Left ventricle myocardium inferior (tissue), 1 donor: ENCODE results near the gene ATP5PB. TPM values are rescaled to one million over a fixed set of nuclear protein-coding genes. Genes with fewer than 3 reads are reported as not detected.
A peak's percentile ranks its signal among the peaks of the same experiment; 100 is the strongest.

ENCODE experiments used
- DNase-seq: peaks from one replicate; pipeline ENCODE4 v3.0.0-alpha.2; 2020
- H3K27ac ChIP-seq: fragments of 200-600 bp; replicated peaks from 2 replicates; pipeline ENCODE4 v1.8.0; 2021
- H3K27me3 ChIP-seq: fragments of 200-600 bp; 2 replicates; pipeline ENCODE4 v1.8.0; 2021; ENCODE audit warnings: low read depth
- H3K36me3 ChIP-seq: fragments of 200-600 bp; 2 replicates; pipeline ENCODE4 v1.8.0; 2021
- H3K4me1 ChIP-seq: fragments of 200-600 bp; 2 replicates; pipeline ENCODE4 v1.8.0; 2021
- H3K4me3 ChIP-seq: fragments of 200-600 bp; 2 replicates; pipeline ENCODE4 v1.8.0; 2021; ENCODE audit warnings: mild to moderate bottlenecking, moderate library complexity
- H3K9me3 ChIP-seq: fragments of 200-600 bp; replicated peaks from 2 replicates; pipeline ENCODE4 v1.8.0; 2021
- CTCF ChIP-seq: fragments of 200-600 bp; IDR thresholded peaks from 2 replicates; pipeline ENCODE4 v1.8.0; 2021; ENCODE audit warnings: antibody characterized with exemption, mild to moderate bottlenecking, borderline replicate concordance
- intact Hi-C: fragments of 100-400 bp; cut with micrococcal nuclease; formaldehyde crosslinking; loops from one replicate; pipeline ENCODE4 v1.11.0; 2022
- total RNA-seq: library from RNA; stranded (reverse); fragmentation: NEBNext Ultra II Directional; extraction: Animal tissue kit (Norgen Biotek cat#: 25700); gene quantifications from one replicate; pipeline ENCODE4 v1.2.1, GENCODE V29; 2021
- donor health status: DM: no; HTN: yes; CAD: no; lungs with severe emphysema.

Gene ATP5PB
- total RNA-seq, 1 donor from 2014 or later: 671 TPM

DNA sequence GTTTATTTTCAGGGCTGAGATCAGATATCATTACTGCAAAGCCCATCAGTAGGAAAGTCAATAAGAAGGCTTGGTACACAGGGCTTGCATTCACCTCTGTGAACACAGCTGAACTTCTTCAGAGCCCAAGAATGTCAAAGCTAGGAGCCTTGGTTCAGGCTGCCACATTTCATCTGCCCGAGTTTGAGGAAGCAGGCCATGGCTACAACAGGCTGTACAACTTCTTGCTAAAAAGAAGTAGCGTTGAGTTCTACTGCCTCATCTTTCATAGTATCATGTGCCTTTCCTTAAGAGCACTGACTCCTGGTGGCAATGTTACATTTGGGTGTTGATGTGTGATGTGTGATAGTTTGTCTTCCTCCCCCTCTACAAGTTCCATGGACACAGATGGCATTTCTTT lies 34.6 kb downstream of the ATP5PB start:
- no peak overlapping the region for H3K4me3 ChIP-seq
- TF ChIP-seq CTCF: no peak
- peaks cover 41% of the 10 kb centered on the region for H3K4me1 ChIP-seq
- no peaks in the 10 kb centered on the region for H3K36me3 ChIP-seq
- H3K9me3 ChIP-seq: no peaks in the 10 kb centered on the region
- H3K27me3 ChIP-seq: no peaks in the 10 kb centered on the region
- intact Hi-C loops: loop anchor here (10.0 kb wide), 1 partner anchor 281 kb away; no protein-coding TSS in a partner anchor
- peak overlapping the region; percentile 62 for H3K27ac ChIP-seq
- DNase-seq: no peak

- Histone ChIP-seq H3K27me3 (no peaks in the 10 kb centered on the region), H3K27ac (peak overlapping the region; percentile 62), H3K4me1 (peaks cover 41% of the 10 kb centered on the region), H3K4me3 (no peak overlapping the region), H3K9me3 (no peaks in the 10 kb centered on the region), H3K36me3 (no peaks in the 10 kb centered on the region)
- intact Hi-C loops: loop anchor here (10.0 kb wide), 1 partner anchor 280 kb away; no protein-coding TSS in a partner anchor
- no peak for DNase-seq
- no peak for TF ChIP-seq CTCF
Measured at GRCh38 chr1:111484391-111485026, 35.2 kb downstream of the ATP5PB start.

DNA sequence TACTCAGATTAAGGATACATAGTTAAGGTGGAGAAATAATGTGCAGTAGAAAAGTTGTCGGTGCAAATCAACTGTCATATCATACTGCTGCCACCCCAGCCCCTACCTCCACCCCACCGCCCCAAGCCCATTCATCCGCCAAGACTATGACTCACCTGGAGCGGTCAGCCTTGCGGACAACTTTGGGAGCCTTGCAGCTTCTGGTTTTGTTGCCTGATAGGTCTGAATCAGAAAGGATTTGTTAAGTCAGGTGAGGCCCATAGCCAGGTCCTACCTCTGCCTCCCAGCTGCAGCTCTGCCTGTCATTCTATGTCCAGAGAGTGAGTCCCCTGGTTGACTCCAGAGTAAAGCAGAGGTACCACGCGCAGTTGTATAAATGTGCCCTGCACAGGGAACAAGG lies 37.2 kb downstream of the ATP5PB start:
- no peak for DNase-seq
- H3K4me1 ChIP-seq: peaks cover 36% of the 10 kb centered on the region
- no peak for TF ChIP-seq CTCF
- intact Hi-C loops: loop anchor here (10.0 kb wide), 1 partner anchor 278 kb away; no protein-coding TSS in a partner anchor
- no peak overlapping the region for H3K27ac ChIP-seq
- H3K9me3 ChIP-seq: no peaks in the 10 kb centered on the region
- no peak overlapping the region for H3K4me3 ChIP-seq
- no peaks in the 10 kb centered on the region for H3K36me3 ChIP-seq
- no peaks in the 10 kb centered on the region for H3K27me3 ChIP-seq

DNA sequence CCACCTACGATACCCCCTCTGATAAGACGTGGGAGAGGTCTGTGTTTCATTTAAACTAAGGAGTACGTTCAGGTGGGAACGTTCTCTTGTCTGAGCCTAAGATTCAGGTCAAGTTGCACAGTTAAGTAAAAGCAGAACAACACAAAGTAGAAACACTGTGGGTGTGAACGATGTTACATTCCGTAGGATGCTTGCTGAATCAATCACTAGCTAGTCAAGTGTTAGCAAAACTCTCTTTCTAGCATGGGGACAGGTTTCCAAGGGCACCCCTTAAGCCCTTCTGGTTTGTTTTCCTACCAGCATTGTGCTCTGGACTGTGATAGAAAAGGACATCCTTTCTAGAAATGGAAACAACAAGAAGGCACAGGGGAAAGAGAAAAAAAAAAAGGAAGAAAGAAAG lies 37.9 kb downstream of the ATP5PB start:
- Histone ChIP-seq H3K4me1 (peaks cover 29% of the 10 kb centered on the region), H3K27ac (no peak overlapping the region), H3K9me3 (no peaks in the 10 kb centered on the region), H3K4me3 (no peak overlapping the region), H3K36me3 (no peaks in the 10 kb centered on the region), H3K27me3 (no peaks in the 10 kb centered on the region)
- no peak for TF ChIP-seq CTCF
- no peak for DNase-seq
- intact Hi-C loops: loop anchor here (10.0 kb wide), 1 partner anchor 278 kb away; no protein-coding TSS in a partner anchor

GRCh38 chr1:111488669-111489068 lies 39.4 kb downstream of the ATP5PB start:
- DNase-seq: no peak
- Histone ChIP-seq H3K9me3 (no peaks in the 10 kb centered on the region), H3K4me1 (peaks cover 15% of the 10 kb centered on the region), H3K4me3 (no peak overlapping the region), H3K27me3 (no peaks in the 10 kb centered on the region), H3K36me3 (no peaks in the 10 kb centered on the region), H3K27ac (no peak overlapping the region)
- intact Hi-C loops: loop anchor here (10.0 kb wide), 1 partner anchor 276 kb away; no protein-coding TSS in a partner anchor
- TF ChIP-seq CTCF: no peak
